OCI-LY3 (cell line): ENCODE data around the gene NINL.

Source experiments
- H2AFZ ChIP-seq: fragments of 200-600, 300-600 bp; shearing (Covaris generic); 2 replicates; pipeline ENCODE4 v1.6.0; 2014; ENCODE audit warnings: antibody characterized with exemption, low read depth, low read length
- H3K27ac ChIP-seq: fragments of 200-600, 300-600 bp; sonication (generic); 2 replicates; pipeline ENCODE4 v1.5.1; 2014; ENCODE audit warnings: mild to moderate bottlenecking, low read length, moderate library complexity, mixed read lengths
- H3K27me3 ChIP-seq: fragments of 200-600, 300-600 bp; sonication (generic); 2 replicates; pipeline ENCODE4 v1.6.1; 2014; ENCODE audit warnings: low read depth, low read length, mixed read lengths
- H3K36me3 ChIP-seq: fragments of 200-600, 300-600 bp; sonication (generic); replicated peaks from 2 replicates; pipeline ENCODE3; 2014; ENCODE audit warnings: low read depth, low read length, mixed read lengths
- H3K4me1 ChIP-seq: fragments of 300-600, 200-600 bp; sonication (generic); 2 replicates; pipeline ENCODE4 v1.6.1; 2014; ENCODE audit warnings: low read length, mixed read lengths
- H3K4me2 ChIP-seq: fragments of 200-600, 300-600 bp; sonication (generic); 2 replicates; pipeline ENCODE4 v1.6.1; 2014; ENCODE audit warnings: low read length, mixed read lengths
- H3K4me3 ChIP-seq: fragments of 300-600, 200-600 bp; sonication (generic); 2 replicates; pipeline ENCODE4 v1.5.1; 2014; ENCODE audit warnings: antibody characterized with exemption, mild to moderate bottlenecking, low read length, moderate library complexity
- H3K79me2 ChIP-seq: fragments of 300-600, 200-600 bp; shearing (Covaris generic); 2 replicates; pipeline ENCODE4 v1.6.1; 2014; ENCODE audit warnings: mild to moderate bottlenecking, low read length, mixed read lengths
- H3K9ac ChIP-seq: fragments of 300-600, 200-600 bp; shearing (Covaris generic); 2 replicates; pipeline ENCODE4 v1.6.0; 2014; ENCODE audit warnings: mild to moderate bottlenecking, low read length, moderate library complexity
- H3K9me3 ChIP-seq: fragments of 200-600, 300-600 bp; shearing (Covaris generic); 2 replicates; pipeline ENCODE4 v1.6.1; 2014; ENCODE audit warnings: low read length, mixed read lengths; ENCODE audit not compliant: insufficient read depth
- H4K20me1 ChIP-seq: fragments of 200-600, 300-600 bp; sonication (generic); 2 replicates; pipeline ENCODE4 v1.6.1; 2016; ENCODE audit warnings: low read length, mixed read lengths; ENCODE audit not compliant: insufficient read depth
- EZH2phosphoT487 ChIP-seq: fragments of 200-600 bp; shearing (Covaris generic); IDR thresholded peaks from 2 replicates; pipeline ENCODE4 v1.6.1; 2018; ENCODE audit warnings: antibody characterized with exemption, mixed run types, low read depth
- TF ChIP-seq, protein P1 (sequence below): fragments of 200-600, 300-600 bp; sonication (generic); IDR thresholded peaks from 2 replicates; pipeline ENCODE4 v1.5.1; 2014; ENCODE audit warnings: antibody characterized with exemption, low read length, low read depth

NINL gene

DNA sequence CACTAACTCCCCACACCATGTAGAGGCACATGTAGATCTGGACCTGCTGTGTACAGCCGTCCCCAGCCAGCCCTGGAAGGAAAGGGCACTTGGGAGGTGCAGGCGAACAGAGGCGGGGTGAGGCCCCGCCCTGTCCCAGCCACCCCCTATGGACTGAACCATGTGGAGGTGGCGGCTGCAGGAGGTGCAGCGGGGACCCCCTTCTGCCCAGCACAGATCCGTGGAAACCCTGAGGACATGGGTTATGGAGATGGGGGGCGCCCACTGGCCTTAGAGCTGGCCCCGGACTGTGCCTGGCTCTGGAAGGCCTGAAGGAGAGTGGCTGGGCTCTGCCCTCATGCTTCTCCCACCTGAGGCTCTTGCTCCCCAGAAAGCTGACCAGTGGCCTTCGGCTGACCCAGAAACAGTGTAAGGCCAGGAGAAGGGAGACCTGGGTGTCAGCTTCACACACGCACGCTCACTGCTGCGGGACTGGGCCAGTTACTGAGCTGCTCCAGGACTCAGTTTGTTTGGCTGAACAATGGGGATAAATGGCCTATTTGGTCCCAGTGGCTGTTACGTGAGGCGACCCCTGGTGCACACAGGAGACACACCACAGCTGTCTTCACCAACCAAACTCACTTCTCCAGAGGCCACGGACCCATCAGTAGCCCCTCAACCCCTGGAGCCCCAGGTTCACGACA lies 90.7 kb downstream of the NINL start:
- Histone ChIP-seq H3K27ac (no peak overlapping the region), H3K4me1 (no peaks in the 10 kb centered on the region), H3K9ac (no peak overlapping the region), H3K36me3 (no peaks in the 10 kb centered on the region), H4K20me1 (no peaks in the 10 kb centered on the region), H3K27me3 (no peaks in the 10 kb centered on the region), H2AFZ (no peak overlapping the region), H3K9me3 (no peaks in the 10 kb centered on the region), H3K4me2 (no peak overlapping the region), H3K4me3 (no peak overlapping the region), H3K79me2 (no peaks in the 10 kb centered on the region)
- TF ChIP-seq, protein P1, sequence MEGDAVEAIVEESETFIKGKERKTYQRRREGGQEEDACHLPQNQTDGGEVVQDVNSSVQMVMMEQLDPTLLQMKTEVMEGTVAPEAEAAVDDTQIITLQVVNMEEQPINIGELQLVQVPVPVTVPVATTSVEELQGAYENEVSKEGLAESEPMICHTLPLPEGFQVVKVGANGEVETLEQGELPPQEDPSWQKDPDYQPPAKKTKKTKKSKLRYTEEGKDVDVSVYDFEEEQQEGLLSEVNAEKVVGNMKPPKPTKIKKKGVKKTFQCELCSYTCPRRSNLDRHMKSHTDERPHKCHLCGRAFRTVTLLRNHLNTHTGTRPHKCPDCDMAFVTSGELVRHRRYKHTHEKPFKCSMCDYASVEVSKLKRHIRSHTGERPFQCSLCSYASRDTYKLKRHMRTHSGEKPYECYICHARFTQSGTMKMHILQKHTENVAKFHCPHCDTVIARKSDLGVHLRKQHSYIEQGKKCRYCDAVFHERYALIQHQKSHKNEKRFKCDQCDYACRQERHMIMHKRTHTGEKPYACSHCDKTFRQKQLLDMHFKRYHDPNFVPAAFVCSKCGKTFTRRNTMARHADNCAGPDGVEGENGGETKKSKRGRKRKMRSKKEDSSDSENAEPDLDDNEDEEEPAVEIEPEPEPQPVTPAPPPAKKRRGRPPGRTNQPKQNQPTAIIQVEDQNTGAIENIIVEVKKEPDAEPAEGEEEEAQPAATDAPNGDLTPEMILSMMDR = no peak
- TF ChIP-seq EZH2phosphoT487 = no peak

- H3K79me2 ChIP-seq = no peaks in the 10 kb centered on the region
- no peak overlapping the region for H3K4me2 ChIP-seq
- no peak overlapping the region for H3K4me3 ChIP-seq
- no peaks in the 10 kb centered on the region for H4K20me1 ChIP-seq
- no peak overlapping the region for H3K27ac ChIP-seq
- no peak overlapping the region for H3K9ac ChIP-seq
- no peaks in the 10 kb centered on the region for H3K27me3 ChIP-seq
- H2AFZ ChIP-seq = no peak overlapping the region
- no peaks in the 10 kb centered on the region for H3K36me3 ChIP-seq
- H3K4me1 ChIP-seq = no peaks in the 10 kb centered on the region
- no peaks in the 10 kb centered on the region for H3K9me3 ChIP-seq
- TF ChIP-seq, protein P1 = no peak
- TF ChIP-seq EZH2phosphoT487 = no peak
Measured at GRCh38 chr20:25493748-25494505, 91.4 kb downstream of the NINL start.

DNA sequence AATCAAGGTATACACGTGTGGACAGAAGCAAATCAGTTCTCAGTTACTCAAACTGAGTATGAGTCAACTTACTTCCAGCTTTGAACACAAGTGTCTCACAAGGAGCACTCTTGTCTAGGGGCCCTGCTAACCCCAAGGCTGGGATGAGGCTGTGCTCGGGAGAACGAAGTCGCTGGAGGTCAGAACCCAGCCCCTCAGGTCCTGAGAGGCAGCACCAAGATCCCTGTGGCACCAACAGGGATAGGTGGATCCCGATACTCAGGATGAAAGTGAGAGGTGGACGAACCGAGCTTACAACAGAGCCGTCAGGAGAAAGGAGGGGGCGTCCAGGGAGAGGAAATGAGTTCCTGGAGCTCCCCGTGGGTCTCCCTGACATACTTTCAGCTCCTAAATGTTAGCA lies 92.2 kb downstream of the NINL start:
- H3K9me3 ChIP-seq = no peaks in the 10 kb centered on the region

More for the DNA sequence above, 92.2 kb downstream of the NINL start:
- H3K27me3 ChIP-seq = no peaks in the 10 kb centered on the region
- no peaks in the 10 kb centered on the region for H4K20me1 ChIP-seq
- no peaks in the 10 kb centered on the region for H3K36me3 ChIP-seq
- TF ChIP-seq, protein P1 = no peak
- TF ChIP-seq EZH2phosphoT487 = no peak
- no peak overlapping the region for H3K27ac ChIP-seq
- no peak overlapping the region for H2AFZ ChIP-seq
- H3K79me2 ChIP-seq = no peaks in the 10 kb centered on the region
- no peak overlapping the region for H3K4me3 ChIP-seq
- no peak overlapping the region for H3K9ac ChIP-seq
- no peak overlapping the region for H3K4me2 ChIP-seq
- H3K4me1 ChIP-seq = no peaks in the 10 kb centered on the region
